Calu3 (cell line): ENCODE results near the gene PPP1CA. TPM values are rescaled to one million over a fixed set of nuclear protein-coding genes. Genes with fewer than 3 reads are reported as not detected.

Source experiments
- BruUV-seq: library from RNA; stranded (reverse); fragments of 400-500 nt; replicated peaks from 2 replicates; lab custom pipeline; 2021; lab: Mats Ljungman, UMichigan
- CTCF ChIA-PET: fragments of 300-600 bp; sonication (Branson Sonifier 250); formaldehyde crosslinking; loops from one replicate; lab custom pipeline; 2022; ENCODE audit warnings: antibody characterized with exemption; lab: Charles Lee
- DNase-seq: peaks from one replicate; pipeline ENCODE4 v3.0.0; 2022
- H3K27ac Mint-ChIP-seq: one replicate; pipeline ENCODE4 v1.8.0; 2022; ENCODE audit warnings: mixed read lengths; ENCODE audit not compliant: unreplicated experiment
- H3K27me3 Mint-ChIP-seq: one replicate; pipeline ENCODE4 v1.8.0; 2022; ENCODE audit warnings: mixed read lengths; ENCODE audit not compliant: unreplicated experiment
- H3K36me3 Mint-ChIP-seq: one replicate; pipeline ENCODE4 v1.8.0; 2022; ENCODE audit warnings: mild to moderate bottlenecking, moderate library complexity, mixed read lengths; ENCODE audit not compliant: insufficient read depth, unreplicated experiment
- H3K4me1 Mint-ChIP-seq: one replicate; pipeline ENCODE4 v1.8.0; 2022; ENCODE audit warnings: mild to moderate bottlenecking, low read depth, mixed read lengths; ENCODE audit not compliant: unreplicated experiment
- H3K4me3 Mint-ChIP-seq: one replicate; pipeline ENCODE4 v1.8.0; 2022; ENCODE audit warnings: mild to moderate bottlenecking, low read depth, moderate library complexity, mixed read lengths; ENCODE audit not compliant: unreplicated experiment
- H3K9me3 Mint-ChIP-seq: one replicate; pipeline ENCODE4 v1.8.0; 2022; ENCODE audit warnings: low read depth, mixed read lengths; ENCODE audit not compliant: unreplicated experiment
- intact Hi-C: fragments of 100-400 bp; cut with micrococcal nuclease; formaldehyde crosslinking; loops from one replicate; pipeline ENCODE4 v1.10.0; 2022; ENCODE audit not compliant: unreplicated experiment
- total RNA-seq: library from RNA; stranded (reverse); gene quantifications from 2 replicates; pipeline ENCODE4 v1.2.3, GENCODE V29; 2022
- TF ChIP-seq, protein P1 (sequence below): fragments of 200-600 bp; IDR thresholded peaks from one replicate; pipeline ENCODE4 v1.8.0; 2022; ENCODE audit warnings: antibody characterized with exemption; ENCODE audit not compliant: unreplicated experiment

PPP1CA gene
- total RNA-seq, 1 experiment from 2014 or later: 180 TPM

DNA sequence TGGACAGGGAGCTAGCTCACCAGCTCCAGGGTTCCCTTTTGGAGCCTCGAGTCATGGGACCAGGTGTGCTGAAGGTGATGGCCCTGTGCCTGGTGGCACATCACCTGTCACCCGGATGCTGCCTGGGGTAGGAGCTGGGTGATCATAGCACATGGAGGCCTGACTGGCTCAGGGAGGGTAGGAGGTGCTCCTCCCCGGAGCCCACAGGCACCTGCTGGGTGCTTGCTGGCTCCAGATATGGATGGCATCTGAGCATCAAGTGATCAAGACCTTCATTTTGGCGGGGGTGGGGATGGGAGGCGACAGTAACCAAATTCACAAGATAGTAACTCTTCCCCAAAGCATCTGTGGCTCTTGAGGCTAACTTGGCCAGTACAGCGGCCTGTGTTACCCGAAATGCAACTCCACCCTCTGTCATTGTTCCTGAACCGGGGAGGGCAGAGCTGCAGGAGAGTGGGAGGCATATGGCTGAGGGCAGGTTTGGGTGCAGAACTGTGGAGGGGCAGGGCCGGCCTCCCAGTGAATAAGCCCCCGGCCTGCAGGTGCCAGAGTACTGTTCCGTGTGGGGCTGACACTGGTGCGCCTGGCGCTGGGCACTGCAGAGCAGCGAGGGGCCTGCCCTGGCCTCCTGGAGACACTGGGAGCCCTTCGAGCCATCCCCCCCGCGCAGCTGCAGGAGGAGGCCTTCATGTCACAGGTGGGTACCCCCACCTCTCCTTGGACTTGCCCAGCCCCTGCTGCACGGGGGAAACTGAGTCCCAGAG is 7.0 kb upstream of the PPP1CA start:
- BruUV-seq: no TSS peak
- intact Hi-C loops: no loop called here
- DNase-seq: no peak
- TF ChIP-seq, protein P1, sequence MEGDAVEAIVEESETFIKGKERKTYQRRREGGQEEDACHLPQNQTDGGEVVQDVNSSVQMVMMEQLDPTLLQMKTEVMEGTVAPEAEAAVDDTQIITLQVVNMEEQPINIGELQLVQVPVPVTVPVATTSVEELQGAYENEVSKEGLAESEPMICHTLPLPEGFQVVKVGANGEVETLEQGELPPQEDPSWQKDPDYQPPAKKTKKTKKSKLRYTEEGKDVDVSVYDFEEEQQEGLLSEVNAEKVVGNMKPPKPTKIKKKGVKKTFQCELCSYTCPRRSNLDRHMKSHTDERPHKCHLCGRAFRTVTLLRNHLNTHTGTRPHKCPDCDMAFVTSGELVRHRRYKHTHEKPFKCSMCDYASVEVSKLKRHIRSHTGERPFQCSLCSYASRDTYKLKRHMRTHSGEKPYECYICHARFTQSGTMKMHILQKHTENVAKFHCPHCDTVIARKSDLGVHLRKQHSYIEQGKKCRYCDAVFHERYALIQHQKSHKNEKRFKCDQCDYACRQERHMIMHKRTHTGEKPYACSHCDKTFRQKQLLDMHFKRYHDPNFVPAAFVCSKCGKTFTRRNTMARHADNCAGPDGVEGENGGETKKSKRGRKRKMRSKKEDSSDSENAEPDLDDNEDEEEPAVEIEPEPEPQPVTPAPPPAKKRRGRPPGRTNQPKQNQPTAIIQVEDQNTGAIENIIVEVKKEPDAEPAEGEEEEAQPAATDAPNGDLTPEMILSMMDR: no peak
- Mint-ChIP-seq H3K27ac (no peak overlapping the region), H3K9me3 (no peaks in the 10 kb centered on the region), H3K4me3 (no peak overlapping the region), H3K27me3 (peaks cover 35% of the 10 kb centered on the region), H3K36me3 (peaks cover 10% of the 10 kb centered on the region), H3K4me1 (no peaks in the 10 kb centered on the region)
- CTCF ChIA-PET: no interaction called here

DNA sequence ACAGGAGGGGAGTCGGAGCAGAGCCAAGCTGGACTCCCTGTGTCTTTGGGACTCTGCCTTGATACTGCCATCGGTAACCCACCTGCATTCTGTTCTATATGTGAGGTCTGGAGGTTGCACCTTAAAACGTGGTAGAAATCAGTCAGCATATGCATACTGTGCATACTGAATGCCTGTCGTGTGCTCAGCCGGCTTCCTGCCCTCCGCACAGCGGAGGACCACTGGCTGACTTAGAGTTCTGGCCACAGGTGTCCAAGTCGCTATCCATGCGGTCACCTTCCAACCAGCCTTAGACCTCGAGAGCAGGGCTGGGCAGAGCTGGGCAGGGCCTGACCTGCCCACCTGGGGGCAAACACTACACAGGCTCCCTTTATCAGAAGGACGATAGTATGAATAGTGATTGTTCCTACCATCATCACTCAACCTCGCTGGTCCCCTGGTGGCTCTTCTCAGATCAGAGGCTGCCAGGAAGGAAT is 6.1 kb upstream of the PPP1CA start:
- Mint-ChIP-seq H3K27ac (no peak overlapping the region), H3K4me3 (no peak overlapping the region), H3K36me3 (peaks cover 10% of the 10 kb centered on the region), H3K27me3 (peaks cover 26% of the 10 kb centered on the region), H3K4me1 (no peaks in the 10 kb centered on the region), H3K9me3 (no peaks in the 10 kb centered on the region)
- no TSS peak for BruUV-seq
- TF ChIP-seq, protein P1: no peak
- DNase-seq: no peak
- intact Hi-C loops: no loop called here
- CTCF ChIA-PET: no interaction called here

DNA sequence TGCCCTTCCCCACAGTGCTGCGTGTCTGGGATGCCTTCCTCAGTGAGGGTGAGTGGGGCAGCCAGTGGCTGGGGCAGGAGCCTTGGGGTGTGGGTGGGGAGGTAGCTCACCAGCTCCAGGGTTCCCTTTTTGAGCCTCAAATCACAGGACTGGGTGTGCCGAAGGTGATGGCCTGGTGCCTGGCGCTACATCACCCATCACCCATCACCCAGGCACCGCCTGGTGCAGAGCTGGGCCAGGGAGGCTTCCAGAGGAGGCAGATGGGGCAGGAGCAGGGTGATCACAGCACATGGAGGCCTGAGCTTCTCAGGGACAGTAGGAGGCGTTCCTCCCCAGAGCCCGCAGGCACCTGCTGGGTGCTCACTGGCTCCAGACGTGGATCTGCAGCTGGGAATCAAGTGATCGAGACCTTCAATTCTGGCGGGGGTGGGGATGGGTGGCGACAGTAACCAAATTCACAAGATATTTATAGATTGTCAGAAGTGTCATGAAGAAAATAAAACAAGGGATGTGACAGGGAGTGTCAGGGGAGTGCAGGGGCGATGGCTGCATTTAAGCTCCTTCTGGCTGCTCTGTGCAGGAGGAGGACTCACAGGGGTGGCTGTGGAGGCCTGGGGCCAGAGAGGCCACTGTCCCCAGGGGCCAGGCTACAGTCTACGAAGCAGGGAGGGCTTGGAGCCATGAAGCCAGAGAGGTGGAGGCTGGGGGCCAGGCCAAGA is 5.5 kb upstream of the PPP1CA start:
- CTCF ChIA-PET: no interaction called here

GRCh38 chr11:67406420-67406968 is 4.8 kb upstream of the PPP1CA start:
- no peak overlapping the region for H3K27ac Mint-ChIP-seq
- no peaks in the 10 kb centered on the region for H3K9me3 Mint-ChIP-seq
- no peak overlapping the region for H3K4me3 Mint-ChIP-seq
- TF ChIP-seq, protein P1: no peak
- H3K27me3 Mint-ChIP-seq: peaks cover 14% of the 10 kb centered on the region
- no peaks in the 10 kb centered on the region for H3K4me1 Mint-ChIP-seq
- peaks cover 10% of the 10 kb centered on the region for H3K36me3 Mint-ChIP-seq
- CTCF ChIA-PET: no interaction called here
- no peak for DNase-seq
- intact Hi-C loops: no loop called here
- BruUV-seq: no TSS peak

More for the DNA sequence above, 5.5 kb upstream of the PPP1CA start:
- Mint-ChIP-seq H3K4me3 (no peak overlapping the region), H3K27ac (no peak overlapping the region), H3K9me3 (no peaks in the 10 kb centered on the region), H3K36me3 (peaks cover 10% of the 10 kb centered on the region), H3K27me3 (peaks cover 20% of the 10 kb centered on the region), H3K4me1 (no peaks in the 10 kb centered on the region)
- DNase-seq: no peak
- TF ChIP-seq, protein P1: no peak
- intact Hi-C loops: no loop called here
- BruUV-seq: no TSS peak
